Esophagus muscularis mucosa (tissue), 3 donors: Measurements from ENCODE around the gene POTEH.
"Not testable (repeated sequence)": the region's sequence is repeated elsewhere in the genome, so short reads cannot be mapped to it uniquely, and the experiment has no call there.

Source experiments
- CTCF ChIP-seq, 3 experiments: fragments of 200-600 bp in 2 of 3; fragments of 450-650 bp in 1 of 3; sonication (generic) in 2 of 3; IDR thresholded peaks; one replicate each; pipeline ENCODE4 v1.5.1; 2017 to 2019; ENCODE audit warnings: antibody characterized with exemption in 3 of 3, mild to moderate bottlenecking in 2 of 3, moderate library complexity in 1 of 3
- POLR2AphosphoS5 ChIP-seq, 2 donors: sonication (generic); formaldehyde crosslinking; IDR thresholded peaks; one replicate each; pipeline ENCODE4 v1.6.1; 2017; ENCODE audit warnings: antibody characterized with exemption in 2 of 2

DNA sequence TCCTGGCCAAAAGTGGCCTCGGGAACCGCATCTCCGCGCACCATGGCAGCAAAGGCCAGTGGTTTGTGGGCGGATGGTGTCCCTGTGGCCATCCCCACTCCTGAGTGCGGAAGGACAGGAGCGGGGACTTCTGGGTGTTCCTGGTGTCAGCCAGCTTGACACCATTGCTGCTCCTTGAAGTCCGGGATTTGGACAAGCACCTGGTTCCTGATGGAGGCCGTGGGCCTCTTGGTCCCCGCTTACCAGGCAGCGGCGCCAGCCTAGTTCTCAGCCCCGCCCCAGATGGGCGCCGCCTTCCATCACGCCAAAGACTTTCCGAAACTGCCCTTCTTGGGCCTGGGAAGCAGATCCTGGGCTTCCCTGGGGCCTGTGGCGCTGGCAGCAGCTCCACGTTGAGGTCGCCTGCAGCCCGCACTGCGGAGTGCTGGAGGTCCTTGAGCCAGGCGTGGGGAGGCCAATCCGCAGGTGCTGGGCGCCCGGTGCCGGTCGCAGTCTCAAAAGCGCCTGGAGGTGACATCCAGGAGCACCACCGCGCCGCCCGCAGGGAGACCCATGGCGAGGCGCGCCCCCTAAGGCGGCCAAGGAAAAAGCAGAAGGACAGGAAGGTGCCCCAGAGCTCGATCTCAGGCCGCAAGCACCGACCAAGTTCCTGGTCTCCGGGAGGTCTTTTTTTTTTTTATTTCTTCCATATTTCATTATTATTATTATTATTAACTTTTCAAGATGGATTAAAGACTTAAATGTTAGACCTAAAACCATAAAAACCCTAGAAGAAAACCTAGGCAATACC is 59.5 kb downstream of the POTEH start:
- TF ChIP-seq CTCF, POLR2AphosphoS5 (IDR thresholded peaks at IDR 0.05): not testable (repeated sequence)
